Bone marrow (tissue), 2 donors: ENCODE results near the gene HYCC1.
"Not testable (repeated sequence)": the region's sequence is repeated elsewhere in the genome, so short reads cannot be mapped to it uniquely, and the experiment has no call there.

Experiments used
- DNase-seq, 2 donors: peaks; one replicate each; lab custom pipeline; 2025; lab: John Stamatoyannopoulos, UW

HYCC1 gene

GRCh38 chr7:22983257-22983855 is 30.6 kb downstream of the HYCC1 start:
- no peak for DNase-seq

GRCh38 chr7:22980422-22980821 is 33.5 kb downstream of the HYCC1 start:
- no peak for DNase-seq

GRCh38 chr7:22979861-22980260 is 34.1 kb downstream of the HYCC1 start:
- no peak for DNase-seq

- DNase-seq = no peak
Observed at GRCh38 chr7:22979251-22979650, 34.7 kb downstream of the HYCC1 start.

GRCh38 chr7:22974636-22975035 is 39.3 kb downstream of the HYCC1 start:
- DNase-seq = not testable (repeated sequence)

GRCh38 chr7:22972207-22972606 is 41.7 kb downstream of the HYCC1 start:
- DNase-seq = no peak

GRCh38 chr7:22969010-22969431 is 44.9 kb downstream of the HYCC1 start:
- no peak for DNase-seq
